Neural cell (in vitro differentiated cells): ENCODE results near the gene SERPINA1. TPM values are rescaled to one million over a fixed set of nuclear protein-coding genes. Genes with fewer than 3 reads are reported as not detected.

Experiments used
- H2AFZ ChIP-seq: fragments of 200-600, 300-800 bp; sonication (generic), shearing (Covaris generic); 2 replicates; pipeline ENCODE4 v1.6.0; 2014; ENCODE audit warnings: low read depth, mild to moderate bottlenecking, antibody characterized with exemption, low read length, moderate library complexity
- H3F3A ChIP-seq: fragments of 200-600 bp; shearing (Covaris generic); 2 replicates; pipeline ENCODE4 v1.6.1; 2016; ENCODE audit warnings: mild to moderate bottlenecking, moderate library complexity, mixed read lengths, antibody characterized with exemption, low read length; ENCODE audit not compliant: insufficient read depth, poor library complexity, severe bottlenecking
- H3K27ac ChIP-seq: fragments of 200-600, 300-800 bp; sonication (generic), shearing (Covaris generic); 2 replicates; pipeline ENCODE4 v1.5.1; 2014; ENCODE audit warnings: mild to moderate bottlenecking, low read length, moderate library complexity
- H3K27me3 ChIP-seq: fragments of 300-800, 200-600 bp; sonication (generic), shearing (Covaris generic); 2 replicates; pipeline ENCODE4 v1.6.0; 2014; ENCODE audit warnings: mild to moderate bottlenecking, low read depth, low read length, moderate library complexity; ENCODE audit not compliant: insufficient read depth
- H3K36me3 ChIP-seq: fragments of 300-800, 200-600 bp; sonication (generic), shearing (Covaris generic); 2 replicates; pipeline ENCODE4 v1.5.1; 2014; ENCODE audit warnings: mild to moderate bottlenecking, antibody characterized with exemption, low read length, moderate library complexity; ENCODE audit not compliant: insufficient read depth
- H3K4me2 ChIP-seq: fragments of 300-800, 200-600 bp; sonication (generic), shearing (Covaris generic); 2 replicates; pipeline ENCODE4 v1.6.0; 2014; ENCODE audit warnings: mild to moderate bottlenecking, low read length
- H3K4me3 ChIP-seq: fragments of 300-800, 200-600 bp; sonication (generic), shearing (Covaris generic); 2 replicates; pipeline ENCODE4 v1.5.1; 2014; ENCODE audit warnings: mild to moderate bottlenecking, low read length, moderate library complexity
- H3K79me2 ChIP-seq: fragments of 200-600 bp; shearing (Covaris generic); replicated peaks from 2 replicates; pipeline ENCODE4 v1.6.0; 2014; ENCODE audit warnings: mild to moderate bottlenecking, low read length, moderate library complexity; ENCODE audit not compliant: insufficient read depth
- H3K9ac ChIP-seq: fragments of 300-800, 200-600 bp; sonication (generic), shearing (Covaris generic); 2 replicates; pipeline ENCODE4 v1.6.1; 2016; ENCODE audit warnings: mild to moderate bottlenecking, low read length, mixed read lengths
- H3K9me2 ChIP-seq: fragments of 200-600 bp; shearing (Covaris generic); 2 replicates; pipeline ENCODE4 v1.6.1; 2016; ENCODE audit warnings: mild to moderate bottlenecking, low read length, mixed read lengths; ENCODE audit not compliant: insufficient read depth
- H3K9me3 ChIP-seq: fragments of 200-600, 300-800 bp; sonication (generic), shearing (Covaris generic); 2 replicates; pipeline ENCODE4 v1.6.1; 2016; ENCODE audit warnings: mild to moderate bottlenecking, mixed run types, low read length, moderate library complexity, mixed read lengths
- H4K20me1 ChIP-seq: fragments of 200-600 bp; shearing (Covaris generic); 2 replicates; pipeline ENCODE4 v1.6.1; 2016; ENCODE audit warnings: mild to moderate bottlenecking, mixed run types; ENCODE audit not compliant: insufficient read depth
- CTCF ChIP-seq: fragments of 450-650 bp; IDR thresholded peaks from 2 replicates; pipeline ENCODE4 v1.5.1; 2014; ENCODE audit warnings: antibody characterized with exemption, mild to moderate bottlenecking, moderate library complexity; ENCODE audit not compliant: poor library complexity, severe bottlenecking
- EP300 ChIP-seq: fragments of 450-650 bp; conservative IDR thresholded peaks from 2 replicates; pipeline ENCODE4 v1.6.1; 2014; ENCODE audit warnings: antibody characterized with exemption, mild to moderate bottlenecking, moderate library complexity; ENCODE audit not compliant: poor library complexity, severe bottlenecking
- EZH2 ChIP-seq: fragments of 200-600, 300-800 bp; shearing (Covaris generic), sonication (generic); IDR thresholded peaks from 2 replicates; pipeline ENCODE4 v1.6.1; 2014; ENCODE audit warnings: antibody characterized with exemption, low read length, borderline replicate concordance, mild to moderate bottlenecking; ENCODE audit not compliant: insufficient read depth, poor library complexity, severe bottlenecking
- MXI1 ChIP-seq: fragments of 450-650 bp; conservative IDR thresholded peaks from 2 replicates; pipeline ENCODE4 v1.6.1; 2014; ENCODE audit warnings: antibody characterized with exemption, mild to moderate bottlenecking; ENCODE audit not compliant: poor library complexity, severe bottlenecking
- POLR2AphosphoS5 ChIP-seq: IDR thresholded peaks from 2 replicates; pipeline ENCODE4 v1.6.1; 2012
- RAD21 ChIP-seq: fragments of 450-650 bp; conservative IDR thresholded peaks from 2 replicates; pipeline ENCODE4 v1.6.1; 2014; ENCODE audit warnings: antibody characterized with exemption, mild to moderate bottlenecking, moderate library complexity
- SMC3 ChIP-seq: fragments of 450-650 bp; conservative IDR thresholded peaks from 2 replicates; pipeline ENCODE4 v1.6.1; 2014; ENCODE audit warnings: antibody characterized with exemption, mild to moderate bottlenecking, moderate library complexity; ENCODE audit not compliant: poor library complexity
- TAF1 ChIP-seq: IDR thresholded peaks from 2 replicates; pipeline ENCODE4 v1.6.1; 2012; ENCODE audit warnings: low read depth
- polyA plus RNA-seq: library from polyadenylated mRNA; depleted of rRNA; stranded (reverse); fragments of >200 nt; gene quantifications from 2 replicates; pipeline ENCODE4 v1.2.3, GENCODE V29; 2014
- TF ChIP-seq, protein P1 (sequence below): IDR thresholded peaks from 2 replicates; pipeline ENCODE4 v1.6.1; 2012; ENCODE audit warnings: borderline replicate concordance

SERPINA1 gene
- polyA plus RNA-seq, 1 donor from 2014 or later = not detected

DNA sequence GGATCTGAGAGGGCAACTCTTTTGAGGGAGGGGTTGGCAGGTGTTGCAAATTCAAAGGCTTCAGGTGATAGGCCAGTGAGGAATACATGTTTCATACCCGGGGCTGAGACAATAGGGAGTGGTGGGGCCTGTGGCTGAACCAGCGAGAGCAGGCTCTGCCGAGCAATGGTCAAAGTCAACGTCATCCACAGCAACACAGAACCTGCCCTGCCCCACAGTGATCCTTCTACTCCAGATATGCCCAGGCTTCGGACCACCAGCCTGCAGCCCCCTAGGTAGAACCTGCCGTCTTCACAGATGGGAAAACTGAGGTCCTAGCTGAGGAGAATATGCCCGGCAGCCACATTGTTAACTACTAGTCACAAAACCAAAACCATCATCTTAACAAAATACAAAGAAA lies 4.1 kb downstream of the SERPINA1 start:
- Histone ChIP-seq H3K4me3 (no peak overlapping the region), H3K9me3 (no peaks in the 10 kb centered on the region), H4K20me1 (no peaks in the 10 kb centered on the region), H2AFZ (no peak overlapping the region), H3K36me3 (no peaks in the 10 kb centered on the region), H3K27ac (no peak overlapping the region), H3K9ac (no peak overlapping the region), H3K4me2 (no peak overlapping the region), H3K79me2 (no peaks in the 10 kb centered on the region), H3K27me3 (no peaks in the 10 kb centered on the region), H3F3A (no peaks in the 10 kb centered on the region), H3K9me2 (no peaks in the 10 kb centered on the region)
- TF ChIP-seq MXI1 (no peak), TAF1 (no peak), CTCF (no peak), SMC3 (no peak), EZH2 (no peak), POLR2AphosphoS5 (no peak), EP300 (no peak), RAD21 (no peak)
- TF ChIP-seq, protein P1, sequence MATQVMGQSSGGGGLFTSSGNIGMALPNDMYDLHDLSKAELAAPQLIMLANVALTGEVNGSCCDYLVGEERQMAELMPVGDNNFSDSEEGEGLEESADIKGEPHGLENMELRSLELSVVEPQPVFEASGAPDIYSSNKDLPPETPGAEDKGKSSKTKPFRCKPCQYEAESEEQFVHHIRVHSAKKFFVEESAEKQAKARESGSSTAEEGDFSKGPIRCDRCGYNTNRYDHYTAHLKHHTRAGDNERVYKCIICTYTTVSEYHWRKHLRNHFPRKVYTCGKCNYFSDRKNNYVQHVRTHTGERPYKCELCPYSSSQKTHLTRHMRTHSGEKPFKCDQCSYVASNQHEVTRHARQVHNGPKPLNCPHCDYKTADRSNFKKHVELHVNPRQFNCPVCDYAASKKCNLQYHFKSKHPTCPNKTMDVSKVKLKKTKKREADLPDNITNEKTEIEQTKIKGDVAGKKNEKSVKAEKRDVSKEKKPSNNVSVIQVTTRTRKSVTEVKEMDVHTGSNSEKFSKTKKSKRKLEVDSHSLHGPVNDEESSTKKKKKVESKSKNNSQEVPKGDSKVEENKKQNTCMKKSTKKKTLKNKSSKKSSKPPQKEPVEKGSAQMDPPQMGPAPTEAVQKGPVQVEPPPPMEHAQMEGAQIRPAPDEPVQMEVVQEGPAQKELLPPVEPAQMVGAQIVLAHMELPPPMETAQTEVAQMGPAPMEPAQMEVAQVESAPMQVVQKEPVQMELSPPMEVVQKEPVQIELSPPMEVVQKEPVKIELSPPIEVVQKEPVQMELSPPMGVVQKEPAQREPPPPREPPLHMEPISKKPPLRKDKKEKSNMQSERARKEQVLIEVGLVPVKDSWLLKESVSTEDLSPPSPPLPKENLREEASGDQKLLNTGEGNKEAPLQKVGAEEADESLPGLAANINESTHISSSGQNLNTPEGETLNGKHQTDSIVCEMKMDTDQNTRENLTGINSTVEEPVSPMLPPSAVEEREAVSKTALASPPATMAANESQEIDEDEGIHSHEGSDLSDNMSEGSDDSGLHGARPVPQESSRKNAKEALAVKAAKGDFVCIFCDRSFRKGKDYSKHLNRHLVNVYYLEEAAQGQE = no peak

DNA sequence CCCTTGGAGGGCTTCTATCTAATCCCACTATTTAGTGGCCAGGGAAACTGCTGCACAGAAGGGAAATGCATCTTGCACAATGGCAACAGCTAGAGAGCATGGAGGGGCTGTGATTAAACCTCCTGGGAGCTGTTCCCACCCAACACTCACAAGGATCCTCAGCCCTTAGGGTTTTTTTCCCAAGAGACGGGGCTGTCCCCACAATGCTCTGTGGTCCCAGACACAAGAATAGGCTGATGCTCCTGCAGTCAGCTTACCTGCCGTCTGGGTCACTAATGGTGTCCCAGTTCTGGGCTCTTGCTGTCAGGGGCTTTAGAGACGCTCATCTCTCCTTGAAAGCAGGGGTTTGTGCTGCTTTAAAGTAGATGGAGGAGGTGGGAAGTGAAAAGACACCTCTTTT lies 4.6 kb downstream of the SERPINA1 start:
- H3K9me2 ChIP-seq = no peaks in the 10 kb centered on the region
- TF ChIP-seq SMC3 = no peak
- no peak for TF ChIP-seq EZH2
- no peak for TF ChIP-seq POLR2AphosphoS5
- TF ChIP-seq MXI1 = no peak
- TF ChIP-seq TAF1 = no peak
- TF ChIP-seq CTCF = no peak
- TF ChIP-seq, protein P1 = no peak
- no peak for TF ChIP-seq EP300
- no peak for TF ChIP-seq RAD21
- H3F3A ChIP-seq = no peaks in the 10 kb centered on the region
- H3K27ac ChIP-seq = no peak overlapping the region
- H3K79me2 ChIP-seq = no peaks in the 10 kb centered on the region
- H3K36me3 ChIP-seq = no peaks in the 10 kb centered on the region
- H3K4me3 ChIP-seq = no peak overlapping the region
- no peak overlapping the region for H2AFZ ChIP-seq
- no peaks in the 10 kb centered on the region for H4K20me1 ChIP-seq
- H3K9me3 ChIP-seq = no peaks in the 10 kb centered on the region
- H3K9ac ChIP-seq = no peak overlapping the region
- H3K27me3 ChIP-seq = no peaks in the 10 kb centered on the region
- no peak overlapping the region for H3K4me2 ChIP-seq
